ENCODE data around the gene TXK. TPM values are rescaled to one million over a fixed set of nuclear protein-coding genes. Genes with fewer than 3 reads are reported as not detected.

TXK gene
- total RNA-seq: 0.65 and 1.7 TPM in 2 replicates

GRCh38 chr4:48134081-48134480 lies at the start of gene TXK:
TSS of gene TXK (minus strand) at chr4:48134250. CDS start at chr4:48134170, 80 bp downstream.

Other genes with a start within 250 kb of the TXK start
- 5.5 and 7.0 TPM in 2 replicates for gene NFXL1, start 219.7 kb downstream of the TXK start, total RNA-seq
- gene CNGA1, start 117.6 kb downstream of the TXK start, total RNA-seq: 0.32 TPM in 1 of 2 replicates, not detected in the other
- 2.0 and 3.2 TPM in 2 replicates for gene NIPAL1, start 117.5 kb downstream of the TXK start, total RNA-seq
- gene TEC, start 135.6 kb upstream of the TXK start, total RNA-seq: under 0.01 and 0.30 TPM in 2 replicates
- gene SLAIN2, start 207.3 kb upstream of the TXK start, total RNA-seq: 15.3 and 25.0 TPM in 2 replicates